Hippocampal formation (tissue), 2 donors: ENCODE results near the gene TMEM219.
"Not testable (repeated sequence)": the region's sequence is repeated elsewhere in the genome, so short reads cannot be mapped to it uniquely, and the experiment has no call there.

Experiments
- DNase-seq, 2 donors: peaks; one replicate each; lab custom pipeline; 2025; lab: John Stamatoyannopoulos, UW

The TMEM219 gene

GRCh38 chr16:29951625-29952365 lies 10.1 kb upstream of the TMEM219 start:
- DNase-seq, result no peak

GRCh38 chr16:29958756-29959155 lies 3.1 kb upstream of the TMEM219 start:
- no peak for DNase-seq

- DNase-seq, result no peak
These were observed 2.6 kb upstream of the TMEM219 start for GRCh38 chr16:29959293-29959692.

DNA sequence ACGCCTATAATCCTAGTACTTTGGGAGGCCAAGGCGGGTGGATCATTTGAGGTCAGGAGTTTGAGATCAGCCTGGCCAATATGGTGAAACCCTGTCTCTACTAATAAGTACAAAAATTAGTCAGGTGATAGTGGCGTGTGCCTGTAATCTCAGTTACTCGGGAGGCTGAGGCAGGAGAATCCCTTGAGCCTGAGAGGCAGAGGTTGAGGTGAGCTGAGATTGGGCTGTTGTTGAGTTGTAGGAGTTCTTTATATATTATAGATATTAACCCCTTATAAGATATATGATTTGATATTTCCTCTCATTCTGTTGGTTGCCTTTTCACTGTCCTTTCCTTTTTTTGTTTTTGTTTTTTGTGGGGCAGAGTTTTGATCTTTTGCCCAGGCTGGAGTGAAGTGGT lies 2.1 kb upstream of the TMEM219 start:
- DNase-seq, result not testable (repeated sequence)

DNA sequence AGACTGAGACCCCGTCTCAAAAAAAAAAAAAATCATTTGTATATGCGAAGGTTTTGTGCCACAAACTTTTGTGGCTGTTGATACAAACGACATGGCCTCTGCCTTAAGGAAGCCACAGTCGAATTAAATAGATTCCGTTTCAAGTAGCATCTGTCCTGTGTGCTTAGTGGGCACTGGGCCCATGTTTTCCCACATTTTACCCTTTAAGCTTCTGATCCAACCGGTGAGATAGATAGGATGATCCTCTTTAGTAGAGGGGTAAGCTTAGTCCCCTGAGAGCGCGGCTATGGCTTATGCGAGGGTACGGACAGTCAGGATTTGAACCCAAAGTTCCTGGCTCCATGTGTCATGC lies 776 bp upstream of the TMEM219 start:
- no peak for DNase-seq

DNA sequence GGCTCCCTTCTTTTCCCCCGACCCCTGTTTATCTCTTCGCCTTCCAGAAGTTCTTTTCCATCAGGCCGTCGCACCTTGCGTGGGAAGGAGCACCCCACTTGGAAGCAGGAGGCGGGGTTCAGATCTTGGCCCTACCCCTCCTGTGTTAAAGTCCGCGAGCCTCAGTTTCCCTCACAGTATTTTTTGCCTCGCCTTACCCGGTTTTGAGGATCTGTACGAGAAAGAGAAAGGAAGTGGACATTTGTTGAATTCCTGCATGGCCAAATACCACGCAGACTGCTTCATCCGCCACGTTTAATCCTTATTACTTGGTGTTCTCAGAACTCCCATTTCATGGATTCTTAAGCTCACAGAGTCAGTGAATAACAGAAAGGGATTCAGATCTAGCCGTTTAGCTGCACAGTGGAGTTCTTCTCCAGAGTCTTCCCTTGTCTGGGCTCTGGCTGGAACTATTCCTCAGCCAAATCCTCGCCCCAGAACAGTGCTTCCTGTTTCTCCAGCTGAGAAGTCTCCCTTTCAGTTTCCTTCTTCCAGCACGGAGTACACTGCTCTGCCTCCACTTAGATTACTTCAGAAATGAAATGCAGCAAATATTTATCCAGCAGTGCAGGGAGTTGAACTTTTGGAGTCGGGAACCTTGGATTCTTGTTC lies 590 bp downstream of the TMEM219 start:
- DNase-seq, result no peak

- no peak for DNase-seq
These were observed 1.3 kb downstream of the TMEM219 start for GRCh38 chr16:29963021-29963743.

GRCh38 chr16:29968205-29968604 lies 6.3 kb downstream of the TMEM219 start:
- DNase-seq, result no peak

GRCh38 chr16:29971304-29971703 lies 9.4 kb downstream of the TMEM219 start:
- no peak for DNase-seq

- no peak for DNase-seq
These were observed 10.6 kb downstream of the TMEM219 start for GRCh38 chr16:29972500-29972899.

DNA sequence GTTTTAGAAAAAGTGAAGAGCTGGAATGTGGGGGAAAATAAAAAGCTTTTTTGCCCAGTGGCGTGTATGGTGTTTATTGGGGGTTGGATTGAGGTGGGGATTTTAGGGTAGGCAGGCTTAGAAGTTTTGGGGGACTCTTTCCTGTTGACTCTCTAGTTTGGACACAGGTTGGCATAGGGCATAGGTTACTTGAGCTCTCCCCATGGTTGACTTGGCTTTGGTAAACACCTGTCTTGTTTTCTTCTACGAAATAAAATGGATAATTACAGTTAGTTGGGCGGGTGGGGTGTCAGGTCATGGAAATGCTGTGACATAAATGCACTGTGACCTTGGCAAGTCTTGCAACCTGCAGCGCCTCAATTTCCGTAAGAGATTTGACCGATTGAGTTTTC lies 11.1 kb downstream of the TMEM219 start:
- no peak for DNase-seq

DNA sequence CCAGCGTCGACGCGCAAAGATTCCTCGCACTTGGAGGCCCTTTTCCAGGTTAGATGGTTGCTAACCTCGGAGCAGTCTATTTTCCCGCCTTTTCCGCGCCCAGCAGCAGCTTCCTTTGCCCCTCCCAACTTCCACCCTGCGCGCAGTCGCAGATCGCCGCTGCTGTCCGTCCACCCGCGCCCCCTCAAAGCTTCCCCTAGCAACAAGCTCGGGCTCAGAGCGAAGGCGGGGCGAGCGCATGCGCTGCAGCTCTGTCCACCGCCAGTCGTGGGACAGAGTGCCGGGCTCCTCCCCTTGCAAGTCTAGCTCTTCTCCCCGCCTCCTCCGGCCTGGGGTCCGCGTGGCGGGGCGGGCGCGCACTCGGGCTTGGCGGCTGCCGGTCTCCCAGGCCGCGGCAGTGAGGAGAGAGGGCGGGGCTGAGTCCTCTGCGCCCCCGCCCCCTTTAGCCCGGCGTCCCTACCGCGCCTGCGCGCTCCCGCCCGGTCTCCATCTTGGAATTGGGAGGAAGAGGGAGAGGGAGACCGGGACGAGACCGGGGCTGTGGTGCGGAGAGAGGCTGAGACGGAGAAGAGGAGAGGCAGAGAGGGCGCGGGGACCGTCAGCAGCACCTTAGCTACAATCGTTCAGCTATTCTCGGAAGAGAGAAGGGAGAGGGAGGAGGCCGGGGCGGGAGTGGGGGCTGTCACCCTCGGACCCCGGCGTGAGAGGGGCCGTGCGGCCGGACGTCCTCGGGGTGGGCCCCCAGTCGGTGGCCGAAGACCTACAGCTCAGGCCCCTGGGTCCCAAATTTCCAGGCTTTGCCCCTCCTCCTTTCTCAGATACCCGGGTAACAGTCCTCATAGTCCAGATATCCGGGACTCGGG lies 11.7 kb downstream of the TMEM219 start, which contains the start of gene TAOK2:
Gene TAOK2, plus strand, starts transcription at position 485 of the 863 bp plus-strand sequence. CDS start 3,905 bp downstream, outside the sequence.
- DNase-seq, result peak; percentile 99

DNA sequence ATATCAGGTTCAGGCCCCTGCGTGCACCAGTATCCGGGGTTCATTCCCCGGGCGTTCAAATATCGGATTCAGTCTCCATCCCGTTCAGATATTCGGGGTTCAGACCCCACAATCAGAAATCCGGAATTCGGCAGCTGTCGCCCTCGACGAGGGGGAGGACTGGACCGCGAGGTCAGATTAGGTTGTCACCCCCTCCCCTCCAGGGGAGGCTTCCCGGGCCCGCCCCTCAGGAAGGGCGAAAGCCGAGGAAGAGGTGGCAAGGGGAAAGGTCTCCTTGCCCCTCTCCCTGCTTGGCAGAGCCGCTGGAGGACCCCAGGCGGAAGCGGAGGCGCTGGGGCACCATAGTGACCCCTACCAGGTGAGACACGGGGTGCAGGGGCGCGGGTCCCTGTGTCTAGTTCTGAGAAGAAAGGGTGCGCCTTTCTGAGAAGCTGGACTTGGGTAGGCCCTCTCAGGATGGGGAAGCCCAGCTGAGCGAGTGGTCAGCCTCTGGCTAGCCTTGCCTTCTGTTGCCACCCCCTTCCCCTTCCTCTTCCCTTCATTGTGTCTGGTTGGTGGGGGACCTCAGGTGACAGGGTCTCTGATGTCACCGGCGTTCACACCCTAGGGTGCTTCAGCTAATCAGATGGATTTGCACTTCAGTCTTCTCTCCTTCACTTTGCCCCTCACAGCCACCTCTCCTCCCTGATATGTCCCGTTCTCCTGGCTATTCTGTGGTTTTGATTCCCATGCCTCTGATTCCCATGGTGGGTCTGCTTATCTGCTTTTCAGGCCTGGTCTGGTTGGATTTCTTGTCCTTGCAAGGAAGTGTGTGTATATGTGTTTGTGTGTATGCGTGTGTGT lies 12.6 kb downstream of the TMEM219 start:
- no peak for DNase-seq

DNA sequence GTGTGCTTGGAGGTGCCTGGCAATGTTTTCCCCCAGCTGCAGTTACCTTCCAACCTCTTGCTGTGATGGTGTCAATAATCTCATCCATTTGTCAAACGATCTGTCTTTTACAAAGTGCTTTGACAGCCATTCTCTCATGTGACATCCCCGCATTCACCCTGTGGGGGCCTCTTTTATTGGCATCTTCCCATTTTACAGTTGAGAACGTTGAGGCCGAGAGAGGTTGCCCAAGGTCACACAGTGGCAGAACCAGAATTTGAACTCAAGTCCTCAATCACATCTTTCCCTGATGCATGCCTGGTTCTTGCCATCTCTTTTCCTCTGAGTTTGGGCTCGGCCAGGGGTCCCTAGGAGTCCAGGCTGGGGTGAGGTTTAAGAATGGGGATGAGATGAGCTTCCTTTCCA lies 13.3 kb downstream of the TMEM219 start:
- DNase-seq, result no peak

GRCh38 chr16:29975811-29976511 lies 14.1 kb downstream of the TMEM219 start:
- DNase-seq, result no peak

- no peak for DNase-seq
These were observed 15.4 kb downstream of the TMEM219 start for GRCh38 chr16:29977063-29977825.

- DNase-seq, result no peak
These were observed 16.2 kb downstream of the TMEM219 start for GRCh38 chr16:29978081-29978480.

DNA sequence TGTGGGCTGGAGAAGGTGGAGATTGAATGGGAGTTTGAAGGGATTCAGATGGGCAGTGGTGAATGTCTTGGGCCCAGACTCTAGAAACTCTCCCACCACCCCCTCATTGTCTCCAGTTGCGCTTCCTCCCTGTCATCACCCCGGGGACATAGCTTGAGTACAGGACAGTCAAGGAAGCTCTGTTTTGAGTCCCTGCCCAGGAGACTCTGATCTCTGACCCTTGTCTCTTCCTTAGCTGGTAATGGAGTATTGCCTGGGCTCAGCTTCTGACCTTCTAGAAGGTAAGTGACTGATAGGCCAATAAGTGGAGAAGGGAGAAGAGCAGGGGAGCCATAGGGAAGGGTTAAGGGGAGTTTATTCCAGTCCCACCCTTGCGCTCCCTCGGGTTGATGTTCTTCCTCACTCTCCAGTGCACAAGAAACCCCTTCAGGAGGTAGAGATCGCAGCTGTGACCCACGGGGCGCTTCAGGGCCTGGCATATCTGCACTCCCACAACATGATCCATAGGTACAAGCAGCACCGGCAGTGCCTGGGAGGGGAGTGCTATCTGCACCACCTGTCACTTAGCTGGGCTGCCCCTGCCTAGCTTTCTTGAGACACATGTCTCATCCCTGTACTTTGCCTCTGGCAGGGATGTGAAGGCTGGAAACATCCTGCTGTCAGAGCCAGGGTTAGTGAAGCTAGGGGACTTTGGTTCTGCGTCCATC lies 16.8 kb downstream of the TMEM219 start:
- DNase-seq, result no peak
